ENCODE results near the gene BPHL.
"Not testable (repeated sequence)": the region's sequence is repeated elsewhere in the genome, so short reads cannot be mapped to it uniquely, and the experiment has no call there.

The BPHL gene

DNA sequence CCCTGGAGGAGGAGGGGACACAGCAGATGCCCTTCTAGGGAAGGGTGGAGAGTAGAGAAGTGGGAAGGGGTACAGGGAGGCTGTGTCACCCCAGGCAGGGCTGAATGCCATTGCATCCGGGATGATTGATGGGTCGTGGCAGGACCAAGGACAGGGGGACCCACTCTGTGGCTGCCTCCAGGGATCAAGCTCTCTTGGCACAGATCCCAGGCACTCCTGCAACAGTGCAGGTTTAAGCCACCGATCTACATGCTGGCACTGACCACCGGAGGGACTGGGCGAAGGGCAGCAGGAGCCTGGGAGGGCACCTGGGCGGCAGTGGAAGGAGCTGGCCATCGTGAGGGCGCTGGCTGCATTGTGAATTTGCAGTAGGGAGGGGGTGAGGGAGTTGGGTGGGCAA, 61.4 kb downstream of the BPHL start:
- not testable (repeated sequence) for DNase-seq (ENCODE audit: low read depth)

DNA sequence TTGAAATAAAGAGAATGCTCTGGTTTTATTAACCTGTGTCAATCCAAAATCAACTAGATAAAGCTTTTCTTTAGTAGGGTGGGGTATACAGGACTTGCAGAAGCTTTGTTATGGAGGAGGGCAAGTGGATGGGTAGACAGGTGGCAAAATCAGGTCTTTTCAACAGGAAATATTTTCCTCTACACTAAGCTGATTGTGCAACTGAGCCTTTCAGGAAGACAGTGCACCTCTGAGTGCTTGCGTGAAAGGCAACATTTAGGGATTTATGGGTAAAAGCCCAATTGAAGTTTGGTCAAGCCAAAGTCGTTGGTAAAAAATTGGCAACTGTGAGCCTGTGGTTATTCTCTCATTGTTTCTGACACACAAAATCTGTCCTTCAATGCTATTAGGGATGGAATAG, 62.6 kb downstream of the BPHL start:
- no peak for DNase-seq (ENCODE audit: low read depth)

DNA sequence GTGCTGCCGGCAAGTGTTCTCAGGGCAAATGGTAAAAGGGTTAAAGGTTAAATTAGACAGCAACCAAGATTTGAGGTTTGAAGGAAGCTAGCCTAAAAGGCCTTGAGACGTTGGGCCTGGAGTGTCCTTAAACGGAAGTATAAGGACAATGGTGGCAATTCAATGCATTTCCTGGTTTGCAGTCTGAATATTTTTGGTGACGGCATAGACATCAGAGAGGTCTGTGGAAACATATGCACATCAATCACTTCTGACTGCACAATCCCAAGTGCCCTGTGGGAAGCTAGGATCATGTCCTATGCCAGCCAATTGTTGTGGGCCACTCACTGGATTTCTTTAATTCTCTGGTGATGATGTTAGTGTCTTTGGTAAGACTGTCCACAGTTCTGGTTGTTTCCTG, 64.6 kb downstream of the BPHL start:
- DNase-seq (ENCODE audit: low read depth): no peak

DNA sequence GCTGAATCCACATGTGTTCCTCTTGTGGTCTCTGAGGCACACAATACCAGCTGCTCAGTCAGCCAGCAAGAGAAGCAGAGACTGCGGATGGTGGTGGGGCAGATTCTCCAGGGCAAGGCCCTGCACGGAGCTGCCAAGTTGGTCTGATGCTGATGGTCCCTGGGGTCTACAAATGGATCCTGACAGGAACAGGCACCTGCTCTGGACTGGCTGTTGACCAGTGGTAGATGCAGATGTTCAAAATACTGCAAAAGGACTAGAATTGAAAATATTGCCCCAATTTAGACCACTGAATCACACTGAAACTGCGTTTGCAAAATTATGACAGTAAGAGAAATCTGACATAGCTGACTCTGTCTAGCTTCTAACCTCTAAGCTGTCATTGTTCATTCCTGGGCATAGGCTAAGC, 68.5 kb downstream of the BPHL start:
- DNase-seq (ENCODE audit: low read depth): no peak

DNA sequence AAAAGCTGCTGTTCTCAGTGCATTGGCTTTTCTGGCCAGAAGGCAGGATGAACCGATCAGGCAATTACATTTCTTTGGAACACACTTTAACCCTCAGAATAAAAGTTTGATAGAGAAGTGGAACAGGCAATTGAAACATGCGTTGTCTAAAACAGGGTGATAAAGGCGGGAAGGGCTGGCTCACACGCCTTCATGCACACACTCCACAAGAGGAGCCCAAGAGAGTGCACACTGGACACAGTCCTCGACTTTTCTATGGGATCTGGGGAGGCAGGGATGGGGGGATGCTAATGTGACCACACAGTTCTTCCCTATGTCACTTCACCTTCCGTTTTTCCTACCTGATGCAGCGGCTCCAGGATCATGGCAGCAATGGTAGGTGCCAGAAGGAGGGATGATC, 69.8 kb downstream of the BPHL start:
- no peak for DNase-seq (ENCODE audit: low read depth)

DNA sequence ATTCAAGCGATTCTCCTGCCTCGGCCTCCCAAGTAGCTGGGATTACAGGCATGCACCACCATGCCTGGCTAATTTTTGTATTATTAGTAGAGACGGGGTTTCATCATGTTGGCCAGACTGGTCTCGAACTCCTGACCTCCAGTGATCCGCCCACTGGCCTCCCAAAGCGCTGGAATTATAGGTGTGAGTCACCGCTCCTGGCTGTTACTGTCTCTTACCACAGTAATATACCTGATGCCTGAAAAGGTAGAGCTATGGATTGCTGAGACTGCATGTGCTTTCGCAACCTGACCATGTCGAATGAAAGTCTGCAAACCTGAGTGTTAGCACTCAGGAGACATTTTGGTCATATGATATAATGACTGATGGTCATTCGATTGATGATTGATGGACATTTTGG, 70.7 kb downstream of the BPHL start:
- not testable (repeated sequence) for DNase-seq (ENCODE audit: low read depth)

DNA sequence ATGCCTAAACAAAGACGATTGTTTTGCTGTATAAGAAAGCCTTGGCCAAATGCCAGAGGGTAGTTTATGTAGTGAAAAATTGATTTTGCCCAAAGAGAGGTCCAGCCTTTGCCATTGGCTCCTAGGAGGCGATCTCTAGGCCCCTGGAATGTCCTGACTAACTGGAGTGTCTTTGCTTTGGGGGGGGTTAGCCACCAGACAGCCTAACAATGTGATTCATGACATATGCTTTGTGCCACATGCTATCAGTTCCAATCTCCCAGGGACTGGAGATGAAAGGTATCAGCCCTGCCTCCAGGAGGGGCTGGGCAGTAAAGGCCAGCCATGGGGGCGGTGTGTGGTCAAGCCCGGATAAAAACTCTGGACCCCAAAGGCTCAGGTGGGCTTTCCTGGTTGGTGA, 71.5 kb downstream of the BPHL start:
- no peak for DNase-seq (ENCODE audit: low read depth)

DNA sequence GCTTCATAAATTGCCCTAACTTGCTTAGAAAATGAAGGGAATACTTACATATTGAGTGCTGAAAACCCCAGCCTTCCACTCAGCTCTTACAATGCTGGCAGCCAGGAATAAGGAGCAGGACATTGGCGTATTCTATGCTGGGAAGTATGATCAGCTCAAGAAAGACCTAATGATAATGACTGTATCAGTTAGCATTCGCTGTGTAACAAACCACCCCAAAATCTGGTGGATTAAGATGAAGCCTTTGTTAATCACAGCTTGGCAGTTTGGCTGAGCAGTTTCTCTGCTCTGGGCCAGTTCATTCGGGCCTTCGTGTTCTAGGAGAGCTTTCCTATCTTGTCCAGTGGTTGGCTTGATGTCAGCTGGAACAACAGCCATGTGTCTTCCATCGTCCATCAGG, 72.3 kb downstream of the BPHL start:
- DNase-seq (ENCODE audit: low read depth): no peak

DNA sequence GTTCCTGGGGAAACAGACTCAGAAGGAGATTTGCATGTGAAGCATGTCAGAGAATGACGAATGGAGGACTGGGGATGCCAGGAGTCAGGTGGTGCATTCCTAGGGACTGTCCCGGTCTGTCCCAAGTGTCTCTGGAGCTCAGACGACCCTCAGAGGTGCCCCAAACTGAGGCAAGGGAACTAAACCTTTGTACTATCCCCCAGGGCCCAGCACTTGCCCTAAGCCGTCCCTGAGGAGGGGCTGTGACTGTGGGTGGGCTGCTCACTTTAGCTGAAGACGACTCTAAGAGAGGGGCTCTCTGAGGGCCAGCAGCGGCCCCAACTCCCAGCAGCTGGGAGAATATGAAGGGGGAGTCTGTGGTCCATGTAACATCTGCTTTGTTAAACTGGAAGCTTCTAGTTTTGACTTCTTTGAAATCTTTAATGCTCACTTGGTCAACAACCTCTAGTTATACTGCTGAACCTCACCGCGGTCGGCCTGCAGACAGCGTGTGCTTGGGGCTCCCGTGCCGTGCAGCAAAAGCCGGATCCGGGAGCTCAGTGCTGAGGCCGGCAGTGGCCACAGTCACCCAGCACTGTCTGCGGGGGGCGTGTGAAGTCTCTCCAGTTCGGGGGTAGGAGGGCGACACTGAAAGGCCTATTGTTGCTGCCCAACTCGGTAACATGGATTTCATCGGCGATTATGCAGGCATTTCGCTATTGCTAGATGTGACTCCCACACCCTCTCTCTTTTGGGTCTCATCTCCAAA, 74.8 kb downstream of the BPHL start:
- no peak for DNase-seq (ENCODE audit: low read depth)

DNA sequence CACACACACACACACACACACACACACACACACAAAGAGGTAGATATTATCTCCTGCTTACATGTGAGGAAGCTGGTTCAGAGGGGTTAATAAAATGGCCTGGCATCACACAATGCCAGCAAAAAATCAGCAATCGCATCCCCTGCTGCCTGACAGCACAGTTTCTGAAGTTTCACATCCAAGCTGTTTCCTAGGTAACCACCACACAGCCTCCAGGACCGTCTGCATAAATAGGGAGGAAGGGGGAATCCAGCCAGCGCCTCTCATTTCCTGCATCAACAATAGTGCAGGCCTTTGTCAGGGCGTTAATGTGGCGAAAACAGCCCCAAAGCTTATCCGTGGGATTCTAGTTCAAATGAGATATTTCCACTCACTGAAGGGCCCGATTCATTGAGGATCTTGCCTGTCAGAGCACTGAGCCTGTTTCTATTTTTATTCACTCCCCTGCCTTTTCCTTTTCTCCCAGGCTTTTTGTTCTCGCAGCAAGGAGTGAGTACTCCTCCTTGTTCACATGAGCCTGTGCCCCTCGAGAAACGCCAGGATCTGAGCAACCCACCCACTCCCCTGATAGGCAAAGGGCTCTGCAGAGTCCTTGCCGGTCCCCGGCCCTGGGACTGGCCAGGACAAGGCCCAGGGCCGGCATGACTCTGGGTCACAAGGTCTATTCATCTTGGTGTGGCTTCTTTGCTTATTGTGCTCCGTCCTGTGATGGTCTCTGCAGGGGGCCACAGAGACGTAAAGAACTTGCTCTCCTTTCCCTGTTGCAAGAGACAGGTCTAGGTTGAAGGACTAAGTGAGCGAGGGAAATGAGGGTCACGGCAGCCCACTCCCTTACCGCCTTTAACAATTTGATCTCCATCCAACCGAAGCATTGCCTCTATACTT, 76.3 kb downstream of the BPHL start:
- DNase-seq (ENCODE audit: low read depth): peak; percentile 9

DNA sequence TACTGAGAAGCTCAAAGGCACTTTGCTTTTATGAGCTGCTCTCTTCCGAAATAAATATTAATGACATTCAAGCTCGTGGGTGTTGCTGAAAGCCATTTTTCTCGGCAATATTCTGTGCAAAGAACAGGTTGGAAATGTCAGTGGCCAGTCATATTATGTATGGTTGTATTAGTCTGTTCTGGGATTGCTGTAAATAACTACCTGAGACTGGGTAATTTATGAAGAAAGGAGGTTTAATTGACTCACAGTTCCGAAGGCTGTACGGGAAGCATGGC, 76.8 kb downstream of the BPHL start:
- no peak for DNase-seq (ENCODE audit: low read depth)

DNA sequence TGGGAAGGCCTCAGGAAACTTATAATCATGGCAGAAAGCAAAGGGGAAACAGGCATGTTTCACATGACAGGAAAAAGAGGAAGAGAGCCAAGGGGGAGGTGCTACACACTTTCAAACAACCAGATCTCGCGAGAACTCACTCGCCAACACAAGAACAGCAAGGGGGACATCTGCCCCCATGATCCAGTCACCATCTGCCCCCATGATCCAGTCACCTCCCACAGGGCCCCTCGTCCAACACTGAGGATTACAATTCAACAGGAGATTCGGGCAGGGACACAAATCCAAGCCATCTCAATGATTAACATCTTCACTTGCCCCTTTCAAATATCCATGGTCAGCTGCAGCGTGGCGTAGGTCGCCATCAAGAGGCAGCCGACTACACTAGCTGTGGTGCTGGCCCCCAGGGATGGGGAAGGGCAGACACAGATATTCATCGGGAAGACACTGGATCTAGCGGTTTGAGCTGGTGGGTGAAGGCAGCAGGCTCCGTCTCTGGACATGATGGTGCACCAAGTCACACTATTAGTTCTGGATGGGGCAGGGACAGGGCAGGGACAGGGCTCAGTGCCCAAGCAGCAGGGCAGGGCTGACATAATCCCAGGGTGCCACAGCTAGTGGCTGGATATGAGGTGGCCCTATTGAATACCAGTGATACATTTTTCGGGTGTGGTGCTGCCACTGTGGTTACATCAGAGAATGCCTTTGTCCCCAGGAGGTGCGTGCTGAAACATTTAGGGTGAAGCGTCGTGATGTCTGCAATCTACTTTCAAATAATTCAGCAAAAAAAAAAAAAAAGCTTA, 77.4 kb downstream of the BPHL start:
- no peak for DNase-seq (ENCODE audit: low read depth)

DNA sequence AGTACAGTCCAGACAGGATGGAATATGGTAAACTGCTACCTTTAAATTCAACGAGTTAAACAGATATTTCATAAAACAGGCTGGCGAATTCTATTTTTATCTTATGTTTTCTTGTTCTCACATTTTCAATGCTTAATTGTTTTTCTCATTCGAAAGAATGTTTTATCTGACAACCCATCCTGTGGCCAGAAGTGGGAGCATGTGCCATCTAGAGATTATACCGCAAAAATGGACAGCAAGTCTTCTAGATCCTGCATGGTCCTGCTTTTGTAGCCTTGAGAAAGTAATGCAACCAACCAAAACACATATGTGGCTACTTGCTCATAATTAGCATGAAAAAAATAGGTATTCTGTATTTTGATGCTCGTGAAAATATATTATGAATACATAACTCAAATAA, 78.3 kb downstream of the BPHL start:
- no peak for DNase-seq (ENCODE audit: low read depth)

DNA sequence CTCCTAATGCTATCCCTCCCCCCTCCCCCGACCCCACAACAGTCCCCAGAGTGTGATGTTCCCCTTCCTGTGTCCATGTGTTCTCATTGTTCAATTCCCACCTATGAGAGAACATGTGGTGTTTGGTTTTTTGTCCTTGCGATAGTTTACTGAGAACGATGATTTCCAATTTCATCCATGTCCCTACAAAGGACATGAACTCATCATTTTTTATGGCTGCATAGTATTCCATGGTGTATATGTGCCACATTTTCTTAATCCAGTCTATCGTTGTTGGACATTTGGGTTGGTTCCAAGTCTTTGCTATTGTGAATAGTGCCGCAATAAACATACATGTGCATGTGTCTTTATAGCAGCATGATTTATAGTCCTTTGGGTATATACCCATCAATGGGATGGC, 79.2 kb downstream of the BPHL start:
- DNase-seq (ENCODE audit: low read depth): not testable (repeated sequence)

DNA sequence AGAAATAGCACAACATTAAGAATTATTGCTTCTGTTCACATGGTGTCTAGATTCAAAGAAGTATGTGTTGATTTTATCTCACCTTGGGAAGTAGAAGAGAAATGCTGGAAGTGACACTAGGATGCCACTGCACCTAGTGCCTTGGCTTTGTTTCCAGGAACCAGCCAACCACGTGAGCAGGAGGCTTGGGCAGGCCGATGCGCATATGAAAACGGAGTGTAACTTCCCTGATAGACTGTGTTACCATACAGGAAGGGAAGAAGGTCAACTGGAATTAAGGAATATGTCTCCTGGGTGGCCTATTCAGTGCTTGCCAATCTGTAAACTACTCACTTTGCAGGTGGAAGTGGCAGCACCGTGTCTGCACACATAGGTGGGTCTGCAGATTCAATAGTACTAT, 80.9 kb downstream of the BPHL start:
- no peak for DNase-seq (ENCODE audit: low read depth)

DNA sequence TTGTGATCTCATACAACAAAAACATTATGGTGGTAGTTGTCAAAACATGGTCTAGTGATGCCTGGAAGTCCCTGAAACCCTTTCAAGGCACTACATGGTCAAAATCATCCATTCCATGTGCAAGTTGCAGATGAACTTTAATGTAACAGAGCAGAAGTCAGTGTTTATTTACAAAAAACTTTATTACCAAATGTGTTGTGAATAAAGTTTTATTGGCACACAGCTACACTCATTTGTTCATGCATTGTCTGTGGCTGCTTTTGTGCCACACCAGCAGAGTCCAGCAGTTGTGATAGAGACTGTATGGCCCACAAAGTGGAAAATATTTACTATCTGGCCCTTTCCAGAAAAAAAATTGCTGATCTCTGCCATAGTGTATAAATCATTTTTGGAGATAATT, 82.2 kb downstream of the BPHL start:
- no peak for DNase-seq (ENCODE audit: low read depth)

DNA sequence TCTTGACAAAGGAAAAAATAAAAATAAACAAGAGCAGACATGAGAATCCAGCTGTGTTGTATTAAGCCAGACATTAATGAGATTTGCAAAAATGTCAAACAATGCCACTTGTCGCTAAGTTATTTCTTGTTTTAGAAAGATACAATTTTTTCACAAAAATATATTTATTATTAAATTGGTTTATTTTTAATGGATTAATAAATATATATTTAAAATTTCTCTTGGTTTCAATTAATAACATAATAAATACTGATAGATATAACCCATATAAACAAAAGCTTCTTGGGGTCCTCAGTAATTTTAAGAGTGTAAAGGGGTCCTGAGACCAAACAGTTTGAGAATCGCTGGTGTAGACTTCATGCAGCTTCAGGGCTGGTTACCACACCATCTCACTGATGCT, 82.9 kb downstream of the BPHL start:
- no peak for DNase-seq (ENCODE audit: low read depth)

Measured in fibroblast of the conjunctiva (primary cell).